HFFc6 (cell line): Measurements from ENCODE around the gene UQCR10. TPM values are rescaled to one million over a fixed set of nuclear protein-coding genes. Genes with fewer than 3 reads are reported as not detected.

Experiments used
- DNase-seq: peaks from one replicate; pipeline ENCODE4 v3.0.0-alpha.2; 2018
- H3K27ac Mint-ChIP-seq: 2 replicates; pipeline ENCODE4 v1.8.0; 2020; ENCODE audit warnings: mild to moderate bottlenecking, mixed read lengths
- H3K27me3 Mint-ChIP-seq: 2 replicates; pipeline ENCODE4 v1.8.0; 2021; ENCODE audit warnings: mild to moderate bottlenecking, moderate library complexity, mixed read lengths; ENCODE audit not compliant: insufficient read depth
- H3K36me3 Mint-ChIP-seq: 2 replicates; pipeline ENCODE4 v1.8.0; 2021; ENCODE audit warnings: low read depth, mixed read lengths
- H3K4me1 Mint-ChIP-seq: 2 replicates; pipeline ENCODE4 v1.8.0; 2020; ENCODE audit warnings: low read depth, mixed read lengths
- H3K4me3 Mint-ChIP-seq: 2 replicates; pipeline ENCODE4 v1.8.0; 2020; ENCODE audit warnings: mild to moderate bottlenecking, moderate library complexity, mixed read lengths
- H3K9me3 Mint-ChIP-seq: 2 replicates; pipeline ENCODE4 v1.8.0; 2020; ENCODE audit warnings: mild to moderate bottlenecking, mixed read lengths
- CTCF ChIP-seq: fragments of 200-600 bp; sonication (generic); IDR thresholded peaks from 2 replicates; pipeline ENCODE4 v1.5.0; 2021; ENCODE audit warnings: antibody characterized with exemption, mild to moderate bottlenecking
- total RNA-seq, 6 experiments: library from RNA; stranded (reverse); fragmentation: NEBNext Ultra II Directional; extraction: Animal tissue kit (Norgen Biotek cat#: 25700); gene quantifications; 2 replicates in 1 of 6; 3 replicates in 5 of 6; pipeline ENCODE4 v1.2.3, GENCODE V29; 2021

UQCR10 gene
- total RNA-seq, 6 experiments from 2014 or later, result 137 to 153 (median 150) TPM

- H3K4me1 Mint-ChIP-seq, result peaks cover 37% of the 10 kb centered on the region
- H3K36me3 Mint-ChIP-seq, result peaks cover 40% of the 10 kb centered on the region
- no peaks in the 10 kb centered on the region for H3K9me3 Mint-ChIP-seq
- DNase-seq, result no peak
- H3K27me3 Mint-ChIP-seq, result no peaks in the 10 kb centered on the region; the same call in 1 of the 2 replicates
- no peak overlapping the region for H3K4me3 Mint-ChIP-seq
- TF ChIP-seq CTCF, result no peak
- H3K27ac Mint-ChIP-seq, result peak overlapping the region; percentile 90
Observed at GRCh38 chr22:29801796-29802195, 34.6 kb downstream of the UQCR10 start.

GRCh38 chr22:29803190-29803589, 36.0 kb downstream of the UQCR10 start:
- Mint-ChIP-seq H3K4me1 (peaks cover 31% of the 10 kb centered on the region), H3K9me3 (no peaks in the 10 kb centered on the region), H3K27ac (no peak overlapping the region), H3K27me3 (no peaks in the 10 kb centered on the region; the same call in 1 of the 2 replicates), H3K4me3 (no peak overlapping the region), H3K36me3 (peaks cover 28% of the 10 kb centered on the region)
- no peak for TF ChIP-seq CTCF
- DNase-seq, result no peak

GRCh38 chr22:29804985-29805384, 37.8 kb downstream of the UQCR10 start:
- Mint-ChIP-seq H3K9me3 (no peaks in the 10 kb centered on the region), H3K27ac (no peak overlapping the region), H3K4me1 (peaks cover 14% of the 10 kb centered on the region), H3K27me3 (no peaks in the 10 kb centered on the region; the same call in 1 of the 2 replicates), H3K4me3 (no peak overlapping the region), H3K36me3 (peaks cover 18% of the 10 kb centered on the region; the same call in 1 of the 2 replicates)
- no peak for DNase-seq
- no peak for TF ChIP-seq CTCF

GRCh38 chr22:29806196-29806595, 39.0 kb downstream of the UQCR10 start:
- DNase-seq, result no peak
- Mint-ChIP-seq H3K4me1 (peaks cover 4% of the 10 kb centered on the region; the same call in 1 of the 2 replicates), H3K9me3 (no peaks in the 10 kb centered on the region), H3K27me3 (no peaks in the 10 kb centered on the region; the same call in 1 of the 2 replicates), H3K4me3 (no peak overlapping the region), H3K27ac (no peak overlapping the region; the same call in 1 of the 2 replicates), H3K36me3 (peaks cover 14% of the 10 kb centered on the region; the same call in 1 of the 2 replicates)
- no peak for TF ChIP-seq CTCF

- peaks cover 3% of the 10 kb centered on the region for H3K27me3 Mint-ChIP-seq
- DNase-seq, result no peak
- H3K36me3 Mint-ChIP-seq, result peaks cover 26% of the 10 kb centered on the region
- TF ChIP-seq CTCF, result no peak
- H3K27ac Mint-ChIP-seq, result no peak overlapping the region; the same call in 1 of the 2 replicates
- peaks cover 12% of the 10 kb centered on the region; the same call in 1 of the 2 replicates for H3K4me1 Mint-ChIP-seq
- no peak overlapping the region for H3K4me3 Mint-ChIP-seq
- H3K9me3 Mint-ChIP-seq, result no peaks in the 10 kb centered on the region
Observed at GRCh38 chr22:29810216-29810615, 43.0 kb downstream of the UQCR10 start.
